Measurements from ENCODE around the gene TSC2. TPM values are rescaled to one million over a fixed set of nuclear protein-coding genes. Genes with fewer than 3 reads are reported as not detected.

The TSC2 gene
- total RNA-seq (103 and 152 TPM in 2 replicates), polyA plus RNA-seq (123 and 142 TPM in 2 replicates)

DNA sequence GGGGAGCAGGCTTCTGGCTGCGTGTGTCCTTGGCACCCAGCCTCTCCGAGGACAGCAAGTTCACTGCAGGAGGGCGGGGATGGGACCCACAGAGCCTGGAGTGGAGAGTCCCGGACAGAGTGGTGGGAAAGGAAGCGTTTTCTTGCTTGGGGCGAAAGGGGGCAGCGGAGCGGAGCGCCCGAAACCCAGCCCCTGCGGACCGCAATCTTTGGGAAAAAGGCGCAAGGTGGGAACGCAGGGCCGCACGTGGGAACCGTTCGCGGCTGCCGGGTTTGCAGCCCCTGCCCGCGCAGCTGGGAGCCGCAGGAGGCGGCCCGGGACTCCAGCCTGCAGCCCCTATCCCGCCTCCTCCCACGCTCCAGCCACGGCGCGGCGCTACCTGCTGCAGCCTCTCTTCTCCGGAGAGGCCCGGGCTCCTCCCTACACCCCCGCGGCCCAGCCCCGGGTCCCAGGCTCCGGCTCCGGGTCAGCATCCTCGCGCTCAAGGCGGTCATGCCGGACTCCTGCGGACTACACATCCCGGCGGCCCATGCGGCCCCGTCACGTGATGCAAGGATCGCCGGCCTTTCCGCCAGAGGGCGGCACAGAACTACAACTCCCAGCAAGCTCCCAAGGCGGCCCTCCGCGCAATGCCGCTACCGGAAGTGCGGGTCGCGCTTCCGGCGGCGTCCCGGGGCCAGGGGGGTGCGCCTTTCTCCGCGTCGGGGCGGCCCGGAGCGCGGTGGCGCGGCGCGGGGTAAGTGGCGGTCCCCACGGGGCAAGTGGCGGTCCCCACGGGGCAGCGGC, at the start of gene TSC2, which contains the start of gene NTHL1:
Gene TSC2, plus strand, starts transcription at position 656 of the 786 bp plus-strand sequence. CDS start 631 bp downstream, outside the sequence.
Gene NTHL1, minus strand, starts transcription at position 505 of the 786 bp plus-strand sequence. Its CDS starts 11 bp downstream, at position 494.
- no peaks in the 10 kb centered on the region for H3K9me3 ChIP-seq (ENCODE audit: low read depth)
- peaks cover 9% of the 10 kb centered on the region for H3K36me3 ChIP-seq
- TF ChIP-seq, protein P1, sequence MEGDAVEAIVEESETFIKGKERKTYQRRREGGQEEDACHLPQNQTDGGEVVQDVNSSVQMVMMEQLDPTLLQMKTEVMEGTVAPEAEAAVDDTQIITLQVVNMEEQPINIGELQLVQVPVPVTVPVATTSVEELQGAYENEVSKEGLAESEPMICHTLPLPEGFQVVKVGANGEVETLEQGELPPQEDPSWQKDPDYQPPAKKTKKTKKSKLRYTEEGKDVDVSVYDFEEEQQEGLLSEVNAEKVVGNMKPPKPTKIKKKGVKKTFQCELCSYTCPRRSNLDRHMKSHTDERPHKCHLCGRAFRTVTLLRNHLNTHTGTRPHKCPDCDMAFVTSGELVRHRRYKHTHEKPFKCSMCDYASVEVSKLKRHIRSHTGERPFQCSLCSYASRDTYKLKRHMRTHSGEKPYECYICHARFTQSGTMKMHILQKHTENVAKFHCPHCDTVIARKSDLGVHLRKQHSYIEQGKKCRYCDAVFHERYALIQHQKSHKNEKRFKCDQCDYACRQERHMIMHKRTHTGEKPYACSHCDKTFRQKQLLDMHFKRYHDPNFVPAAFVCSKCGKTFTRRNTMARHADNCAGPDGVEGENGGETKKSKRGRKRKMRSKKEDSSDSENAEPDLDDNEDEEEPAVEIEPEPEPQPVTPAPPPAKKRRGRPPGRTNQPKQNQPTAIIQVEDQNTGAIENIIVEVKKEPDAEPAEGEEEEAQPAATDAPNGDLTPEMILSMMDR (IDR thresholded peaks at IDR 0.05; ENCODE audit: low read depth, low read length) = peak; percentile 25
- peak within 1 kb of the TSS; percentile 76 for H3K4me3 ChIP-seq
- peaks cover 12% of the 10 kb centered on the region for H3K4me1 ChIP-seq (ENCODE audit: low read depth)
- DNase-seq (ENCODE audit: low read depth in 1 of 2, low spot score in 1 of 2) = peak; percentile 97
- H3K27ac ChIP-seq = no peak within 1 kb of the TSS
- no peaks in the 10 kb centered on the region for H3K27me3 ChIP-seq

GRCh38 chr16:1998360-1998835, 49.4 kb upstream of the TSC2 start:
- no peaks in the 10 kb centered on the region for H3K4me1 ChIP-seq (ENCODE audit: low read depth)
- no peaks in the 10 kb centered on the region for H3K27me3 ChIP-seq
- no peaks in the 10 kb centered on the region for H3K9me3 ChIP-seq (ENCODE audit: low read depth)
- H3K27ac ChIP-seq = no peak overlapping the region
- no peak overlapping the region for H3K4me3 ChIP-seq
- TF ChIP-seq, protein P1 (IDR thresholded peaks at IDR 0.05; ENCODE audit: low read depth, low read length) = no peak
- peaks cover 39% of the 10 kb centered on the region for H3K36me3 ChIP-seq
- DNase-seq (ENCODE audit: low read depth in 1 of 2, low spot score in 1 of 2) = no peak

DNA sequence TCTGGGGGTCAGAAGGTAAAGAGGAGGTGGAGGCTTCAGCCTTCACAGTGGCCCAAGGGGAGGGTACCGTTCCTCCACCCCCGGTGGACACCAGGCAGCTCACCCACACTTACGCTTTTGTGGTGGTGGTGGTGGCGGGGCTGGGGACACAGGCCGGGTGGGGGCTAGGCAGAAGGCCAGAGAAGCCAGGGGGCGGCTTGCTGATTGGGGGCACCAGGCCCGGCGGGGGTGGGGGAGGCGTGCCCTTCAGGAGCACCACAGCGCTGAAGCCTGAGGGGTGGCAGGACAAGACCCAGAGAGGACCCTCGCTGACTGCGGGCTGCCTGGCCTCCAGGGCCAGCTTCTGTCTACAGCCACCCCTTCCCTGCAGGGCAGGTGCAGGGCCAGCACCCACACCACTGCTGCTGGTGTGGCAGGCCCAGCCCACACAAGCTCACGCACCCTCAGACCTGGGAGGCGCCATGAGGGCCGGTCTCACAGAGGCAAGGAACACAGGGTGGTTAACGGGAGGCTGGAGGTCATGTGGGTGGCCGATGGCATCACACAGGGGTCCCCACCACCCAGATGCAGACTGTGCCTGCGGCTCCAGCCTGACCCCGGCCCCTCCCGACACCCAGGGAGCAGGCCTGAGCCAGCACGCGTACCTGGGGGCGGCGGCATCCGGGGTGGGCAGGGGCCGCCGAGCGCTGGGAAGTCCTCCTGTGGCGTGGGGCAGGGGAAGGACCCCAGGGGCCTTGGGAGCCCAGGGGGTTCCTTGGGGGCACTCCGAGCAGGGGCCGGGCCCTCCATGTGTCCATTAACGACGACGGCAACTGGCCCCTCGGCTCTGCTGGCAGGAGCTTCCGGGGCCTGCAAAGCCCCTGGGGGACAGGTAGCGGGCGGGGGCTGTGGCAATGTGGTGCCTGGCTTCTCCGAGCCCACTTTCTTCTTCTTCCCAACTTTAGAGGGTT, 48.7 kb upstream of the TSC2 start:
- DNase-seq (ENCODE audit: low read depth in 1 of 2, low spot score in 1 of 2) = no peak
- H3K9me3 ChIP-seq (ENCODE audit: low read depth) = no peaks in the 10 kb centered on the region
- H3K4me1 ChIP-seq (ENCODE audit: low read depth) = peaks cover 2% of the 10 kb centered on the region
- TF ChIP-seq, protein P1 (IDR thresholded peaks at IDR 0.05; ENCODE audit: low read depth, low read length) = no peak
- H3K27me3 ChIP-seq = no peaks in the 10 kb centered on the region
- no peak overlapping the region for H3K27ac ChIP-seq
- no peak overlapping the region for H3K4me3 ChIP-seq
- H3K36me3 ChIP-seq = peaks cover 39% of the 10 kb centered on the region

- TF ChIP-seq, protein P1 (IDR thresholded peaks at IDR 0.05; ENCODE audit: low read depth, low read length) = no peak
- H3K27me3 ChIP-seq = no peaks in the 10 kb centered on the region
- H3K4me3 ChIP-seq = no peak overlapping the region
- no peak for DNase-seq (ENCODE audit: low read depth in 1 of 2, low spot score in 1 of 2)
- H3K27ac ChIP-seq = no peak overlapping the region
- H3K4me1 ChIP-seq (ENCODE audit: low read depth) = peaks cover 10% of the 10 kb centered on the region
- H3K36me3 ChIP-seq = peaks cover 39% of the 10 kb centered on the region
- H3K9me3 ChIP-seq (ENCODE audit: low read depth) = no peaks in the 10 kb centered on the region
Measured at GRCh38 chr16:1999866-2000514, 47.8 kb upstream of the TSC2 start.

DNA sequence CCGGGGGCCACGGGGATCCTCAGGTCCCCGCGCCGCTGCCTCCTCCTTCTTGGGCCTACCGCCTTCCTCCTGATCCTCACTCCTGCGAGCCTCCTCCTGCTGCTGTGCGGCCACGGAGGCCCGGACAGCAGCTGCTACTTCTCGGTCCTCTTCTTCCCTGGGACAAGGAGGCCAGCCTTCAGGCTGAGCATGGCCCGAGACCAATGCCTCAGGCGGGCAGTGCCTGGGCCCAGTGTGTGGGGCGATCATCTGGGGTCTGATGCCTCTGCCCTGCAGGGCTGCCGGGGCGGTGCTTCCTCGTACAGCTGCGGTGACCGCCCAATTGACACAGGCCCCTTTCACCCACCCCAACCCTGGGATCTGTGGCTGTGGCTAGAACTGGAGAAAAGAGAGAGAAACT, 46.8 kb upstream of the TSC2 start:
- H3K4me3 ChIP-seq = no peak overlapping the region
- DNase-seq (ENCODE audit: low read depth in 1 of 2, low spot score in 1 of 2) = no peak
- peaks cover 39% of the 10 kb centered on the region for H3K36me3 ChIP-seq
- no peaks in the 10 kb centered on the region for H3K9me3 ChIP-seq (ENCODE audit: low read depth)
- H3K4me1 ChIP-seq (ENCODE audit: low read depth) = peaks cover 11% of the 10 kb centered on the region
- no peak overlapping the region for H3K27ac ChIP-seq
- TF ChIP-seq, protein P1 (IDR thresholded peaks at IDR 0.05; ENCODE audit: low read depth, low read length) = no peak
- H3K27me3 ChIP-seq = no peaks in the 10 kb centered on the region

Data from cardiac muscle cell (in vitro differentiated cells and primary cell).